ENCODE results near the gene SOX6. TPM values are rescaled to one million over a fixed set of nuclear protein-coding genes. Genes with fewer than 3 reads are reported as not detected.

The SOX6 gene
- polyA plus RNA-seq, 1 of the 3 experiments (the other 2 are of a cell fraction) = 0.03 TPM

DNA sequence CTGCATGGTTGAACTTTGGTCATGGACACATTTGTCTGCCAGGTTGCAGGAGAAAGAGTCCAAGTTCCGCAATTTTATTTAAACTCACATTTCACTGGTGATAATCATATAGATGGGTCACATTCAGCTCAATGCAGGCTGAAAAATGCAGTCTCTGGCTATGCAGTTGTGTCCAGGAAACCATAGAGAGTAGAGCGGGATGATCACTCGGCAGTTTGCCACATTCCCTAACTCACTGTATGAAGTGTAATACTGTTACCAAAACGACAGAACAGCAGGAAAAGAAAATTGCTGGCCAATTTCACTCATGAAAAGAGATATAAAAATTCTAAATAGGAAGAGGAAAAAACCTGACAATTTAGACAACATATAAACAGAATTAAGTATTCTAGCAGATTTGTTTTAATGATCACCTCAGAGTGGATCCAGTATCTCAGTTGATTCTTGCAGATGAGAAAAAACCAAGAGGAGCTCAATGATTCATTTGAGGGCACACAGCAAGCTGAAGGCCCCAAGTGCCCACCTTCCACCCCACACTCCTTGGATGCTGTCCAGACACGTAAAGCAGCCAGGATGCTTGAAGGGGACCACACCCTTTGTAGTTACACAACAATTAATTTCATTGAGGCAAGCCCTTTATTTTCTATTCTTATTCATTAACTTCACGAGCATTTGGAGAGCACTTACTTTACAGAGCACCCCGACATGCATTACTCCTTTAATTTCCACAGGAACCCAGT is 422.3 kb downstream of the SOX6 start (continued):
- TF ChIP-seq POLR2AphosphoS5 (IDR thresholded peaks at IDR 0.05; ENCODE audit: low read depth, low read length) (no peak), GABPA (IDR thresholded peaks at IDR 0.05; ENCODE audit: low read depth) (no peak)

DNA sequence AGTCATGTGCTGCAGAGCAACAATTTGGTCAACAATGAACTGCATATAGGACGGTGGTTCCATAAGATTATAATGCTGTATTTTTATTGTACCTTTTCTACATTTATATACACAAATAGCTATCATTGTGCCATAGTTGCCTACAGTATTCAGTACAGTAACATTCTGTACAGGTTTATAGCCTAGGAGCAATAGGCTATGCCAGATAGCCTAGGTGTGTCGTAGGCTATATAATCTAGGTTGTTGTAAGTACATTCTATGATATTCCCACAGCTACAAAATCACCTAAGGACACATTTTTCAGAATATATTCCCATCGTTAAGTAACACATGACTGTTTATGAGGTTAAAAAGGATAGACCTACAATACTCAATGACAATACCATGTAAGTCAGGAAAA is 423.9 kb downstream of the SOX6 start:
- Histone ChIP-seq H2AFZ (ENCODE audit: low read depth) (no peak overlapping the region), H3K36me3 (replicated peaks in 1 of 2; ENCODE audit: control insufficient read depth in 1 of 2, insufficient read depth in 2 of 2, low read length in 1 of 2) (no peaks in the 10 kb centered on the region), H3K9me2 (no peaks in the 10 kb centered on the region), H3K27ac (ENCODE audit: low read depth in 2 of 2, low read length in 1 of 2) (no peak overlapping the region), H3K9me3 (no peaks in the 10 kb centered on the region), H3K4me2 (no peak overlapping the region), H3F3A (replicated peaks; ENCODE audit: insufficient read depth) (no peaks in the 10 kb centered on the region), H3K4me1 (ENCODE audit: control insufficient read depth in 1 of 2, insufficient read depth in 2 of 2, low read depth in 1 of 2, low read length in 1 of 2) (no peaks in the 10 kb centered on the region), H3K4me3 (ENCODE audit: low read depth in 2 of 2, low read length in 1 of 2) (no peak overlapping the region), H3K27me3 (ENCODE audit: insufficient read depth) (no peaks in the 10 kb centered on the region; the same call in 1 of the 2 replicates), H3K79me2 (ENCODE audit: insufficient read depth) (no peaks in the 10 kb centered on the region), H3K9ac (no peak overlapping the region), H4K20me1 (ENCODE audit: insufficient read depth) (no peaks in the 10 kb centered on the region)
- WGBS (ENCODE audit: low lambda C conversion rate) = 21% methylated on average over 3 of the region's 3 CpGs
- ChIA-PET POLR2A (no interaction called here), CTCF (interaction anchor here (1.1 to 2.0 kb wide), 4 partner anchors 8 to 14 kb away, joined by 3 to 5 read pairs (median 4); no protein-coding TSS in a partner anchor)
- no peak for TF ChIP-seq FOXM1 (IDR thresholded peaks at IDR 0.05; ENCODE audit: low read depth)
- no peak for TF ChIP-seq EP300 (IDR thresholded peaks at IDR 0.05; ENCODE audit: borderline replicate concordance in 1 of 2, low read depth in 1 of 2, low read length in 1 of 2)
- no peak for TF ChIP-seq CHD2 (IDR thresholded peaks at IDR 0.05; ENCODE audit: low read length, partially characterized antibody)
- no peak for TF ChIP-seq TEAD4 (IDR thresholded peaks at IDR 0.05; ENCODE audit: borderline replicate concordance, insufficient read depth)
- no peak for TF ChIP-seq EZH2phosphoT487 (IDR thresholded peaks at IDR 0.05; ENCODE audit: borderline replicate concordance, low read depth)
- no peak for TF ChIP-seq RXRA (IDR thresholded peaks at IDR 0.05; ENCODE audit: borderline replicate concordance, low read depth)
- no peak for DNase-seq

DNA sequence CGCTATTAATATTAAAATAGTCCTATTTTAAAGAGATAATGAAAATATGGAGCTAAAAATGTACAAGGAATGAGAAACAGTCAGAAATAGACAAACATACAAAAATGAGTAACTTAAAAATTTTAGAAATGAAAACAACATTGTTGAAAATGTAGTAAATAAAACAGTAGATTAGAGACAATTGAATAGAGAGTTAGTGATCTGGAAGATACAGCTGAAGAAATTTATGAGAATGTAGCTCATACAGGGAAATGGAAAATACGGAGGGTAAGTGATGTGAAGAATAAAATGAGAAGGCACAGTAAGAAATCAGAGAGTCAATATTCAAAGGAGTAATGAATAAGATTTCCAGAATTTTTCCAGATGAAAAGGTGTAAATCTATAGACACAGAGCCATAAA is 424.8 kb downstream of the SOX6 start:
- no peaks in the 10 kb centered on the region for H3K9me2 ChIP-seq
- no peak overlapping the region for H3K4me2 ChIP-seq
- H3K4me1 ChIP-seq (ENCODE audit: control insufficient read depth in 1 of 2, insufficient read depth in 2 of 2, low read depth in 1 of 2, low read length in 1 of 2) = no peaks in the 10 kb centered on the region
- no peaks in the 10 kb centered on the region for H4K20me1 ChIP-seq (ENCODE audit: insufficient read depth)
- no peak overlapping the region for H3K9ac ChIP-seq
- H3K79me2 ChIP-seq (ENCODE audit: insufficient read depth) = no peaks in the 10 kb centered on the region
- POLR2A ChIA-PET = no interaction called here
- CTCF ChIA-PET = interaction anchor here (1.4 to 2.0 kb wide), 2 partner anchors 8 to 13 kb away, joined by 3 to 5 read pairs; no protein-coding TSS in a partner anchor
- 37% methylated on average over 2 of the region's 2 CpGs for WGBS (ENCODE audit: low lambda C conversion rate)
- H3K27me3 ChIP-seq (ENCODE audit: insufficient read depth) = no peaks in the 10 kb centered on the region; the same call in 1 of the 2 replicates
- no peak overlapping the region for H3K4me3 ChIP-seq (ENCODE audit: low read depth in 2 of 2, low read length in 1 of 2)
- no peaks in the 10 kb centered on the region for H3K36me3 ChIP-seq (replicated peaks in 1 of 2; ENCODE audit: control insufficient read depth in 1 of 2, insufficient read depth in 2 of 2, low read length in 1 of 2)
- no peak overlapping the region for H2AFZ ChIP-seq (ENCODE audit: low read depth)
- H3K27ac ChIP-seq (ENCODE audit: low read depth in 2 of 2, low read length in 1 of 2) = no peak overlapping the region
- no peaks in the 10 kb centered on the region for H3F3A ChIP-seq (replicated peaks; ENCODE audit: insufficient read depth)
- H3K9me3 ChIP-seq = no peaks in the 10 kb centered on the region
- no peak for DNase-seq
- TF ChIP-seq, protein P1, sequence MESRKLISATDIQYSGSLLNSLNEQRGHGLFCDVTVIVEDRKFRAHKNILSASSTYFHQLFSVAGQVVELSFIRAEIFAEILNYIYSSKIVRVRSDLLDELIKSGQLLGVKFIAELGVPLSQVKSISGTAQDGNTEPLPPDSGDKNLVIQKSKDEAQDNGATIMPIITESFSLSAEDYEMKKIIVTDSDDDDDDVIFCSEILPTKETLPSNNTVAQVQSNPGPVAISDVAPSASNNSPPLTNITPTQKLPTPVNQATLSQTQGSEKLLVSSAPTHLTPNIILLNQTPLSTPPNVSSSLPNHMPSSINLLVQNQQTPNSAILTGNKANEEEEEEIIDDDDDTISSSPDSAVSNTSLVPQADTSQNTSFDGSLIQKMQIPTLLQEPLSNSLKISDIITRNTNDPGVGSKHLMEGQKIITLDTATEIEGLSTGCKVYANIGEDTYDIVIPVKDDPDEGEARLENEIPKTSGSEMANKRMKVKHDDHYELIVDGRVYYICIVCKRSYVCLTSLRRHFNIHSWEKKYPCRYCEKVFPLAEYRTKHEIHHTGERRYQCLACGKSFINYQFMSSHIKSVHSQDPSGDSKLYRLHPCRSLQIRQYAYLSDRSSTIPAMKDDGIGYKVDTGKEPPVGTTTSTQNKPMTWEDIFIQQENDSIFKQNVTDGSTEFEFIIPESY (IDR thresholded peaks at IDR 0.05; ENCODE audit: borderline replicate concordance, low read depth) = no peak
- TF ChIP-seq EP300 (IDR thresholded peaks at IDR 0.05; ENCODE audit: borderline replicate concordance in 1 of 2, low read depth in 1 of 2, low read length in 1 of 2) (no peak), TAF1 (IDR thresholded peaks at IDR 0.05; ENCODE audit: borderline replicate concordance, low read depth, low read length) (no peak), RXRA (IDR thresholded peaks at IDR 0.05; ENCODE audit: borderline replicate concordance, low read depth) (no peak), JUND (IDR thresholded peaks at IDR 0.05) (no peak), YY1 (IDR thresholded peaks at IDR 0.05; ENCODE audit: low read depth) (no peak), SMC3 (IDR thresholded peaks at IDR 0.05; ENCODE audit: low read depth, low read length) (no peak), MXI1 (IDR thresholded peaks at IDR 0.05; ENCODE audit: low read depth, low read length) (no peak), RCOR1 (IDR thresholded peaks at IDR 0.05; ENCODE audit: low read length) (no peak), MEF2A (IDR thresholded peaks at IDR 0.05; ENCODE audit: borderline replicate concordance, low read depth) (no peak), SIN3A (IDR thresholded peaks at IDR 0.05; ENCODE audit: borderline replicate concordance, low read depth, low read length) (no peak), GABPA (IDR thresholded peaks at IDR 0.05; ENCODE audit: low read depth) (no peak), TCF12 (IDR thresholded peaks at IDR 0.05) (no peak), NRF1 (IDR thresholded peaks at IDR 0.05; ENCODE audit: low read depth, low read length) (no peak), CHD2 (IDR thresholded peaks at IDR 0.05; ENCODE audit: low read length, partially characterized antibody) (no peak)
- TF ChIP-seq, protein P2, sequence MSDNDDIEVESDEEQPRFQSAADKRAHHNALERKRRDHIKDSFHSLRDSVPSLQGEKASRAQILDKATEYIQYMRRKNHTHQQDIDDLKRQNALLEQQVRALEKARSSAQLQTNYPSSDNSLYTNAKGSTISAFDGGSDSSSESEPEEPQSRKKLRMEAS (IDR thresholded peaks at IDR 0.05; ENCODE audit: low read depth) = no peak
- TF ChIP-seq, protein P3, sequence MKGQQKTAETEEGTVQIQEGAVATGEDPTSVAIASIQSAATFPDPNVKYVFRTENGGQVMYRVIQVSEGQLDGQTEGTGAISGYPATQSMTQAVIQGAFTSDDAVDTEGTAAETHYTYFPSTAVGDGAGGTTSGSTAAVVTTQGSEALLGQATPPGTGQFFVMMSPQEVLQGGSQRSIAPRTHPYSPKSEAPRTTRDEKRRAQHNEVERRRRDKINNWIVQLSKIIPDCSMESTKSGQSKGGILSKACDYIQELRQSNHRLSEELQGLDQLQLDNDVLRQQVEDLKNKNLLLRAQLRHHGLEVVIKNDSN (IDR thresholded peaks at IDR 0.05; ENCODE audit: borderline replicate concordance, low read depth) = no peak

Data from SK-N-SH (cell line).